HCT116 (cell line): ENCODE data around the gene INTU. TPM values are rescaled to one million over a fixed set of nuclear protein-coding genes. Genes with fewer than 3 reads are reported as not detected.

Source experiments
- ATAC-seq: fragments of 200-7000 bp; cut with Tn5 transposase; 2 replicates; pipeline ENCODE4 v1.9.1; 2020; ENCODE audit warnings: mild to moderate bottlenecking, moderate library complexity
- BruUV-seq: library from RNA; stranded (reverse); fragments of 400-500 nt; replicated peaks from 2 replicates; lab custom pipeline; 2021; lab: Mats Ljungman, UMichigan
- CTCF ChIA-PET: fragments of 300-600 bp; sonication (Branson Sonifier 250); formaldehyde crosslinking; loops from one replicate; lab custom pipeline; 2021; ENCODE audit warnings: antibody characterized with exemption; lab: Charles Lee
- POLR2A ChIA-PET: fragments of 300-600, 350-600 bp; sonication (Branson Sonifier 250); formaldehyde crosslinking; loops from one replicate; lab custom pipeline; 2021; ENCODE audit warnings: antibody characterized with exemption; lab: Charles Lee
- RAD21 ChIA-PET, 2 experiments: fragments of 300-600 bp; sonication (Branson Sonifier 250); formaldehyde crosslinking; loops; one replicate each; lab custom pipeline; 2023; ENCODE audit warnings: low total read pairs in 2 of 2; ENCODE audit not compliant: uncharacterized antibody in 2 of 2, unreplicated experiment in 2 of 2, low non-redundant PET in 1 of 2; lab: Charles Lee
- DNase-seq: peaks from one replicate; pipeline ENCODE4 v3.0.0-alpha.2; 2010; ENCODE audit warnings: low read depth, low spot score
- H2AFZ ChIP-seq: fragments of 200-600 bp; shearing (Covaris generic), sonication (generic); 2 replicates; pipeline ENCODE4 v1.6.1; 2017; ENCODE audit warnings: low read depth, mixed run types, mixed read lengths, antibody characterized with exemption, low read length; ENCODE audit not compliant: poor library complexity, severe bottlenecking
- H3K27ac ChIP-seq: 2 replicates; pipeline ENCODE4 v1.5.1; 2012; ENCODE audit warnings: low read depth, low read length
- H3K27me3 ChIP-seq: fragments of 200-600 bp; sonication (generic); 2 replicates; pipeline ENCODE4 v1.6.1; 2016; ENCODE audit warnings: mixed run types, low read length, mixed read lengths; ENCODE audit not compliant: insufficient read depth
- H3K36me3 ChIP-seq, 2 experiments: fragments of 200-500 bp in 1 of 2; fragments of 200-600 bp in 1 of 2; sonication (Bioruptor generic) in 1 of 2; sonication (generic) in 1 of 2; 2 replicates each; pipeline versions ENCODE4 v1.5.1 to v1.6.1; 2014 to 2016; ENCODE audit warnings: low read length in 2 of 2, inconsistent platforms in 1 of 2, mixed read lengths in 1 of 2, mixed run types in 1 of 2; ENCODE audit not compliant: insufficient read depth in 2 of 2, control insufficient read depth in 1 of 2
- H3K4me1 ChIP-seq, 2 experiments: fragments of 200-600 bp in 1 of 2; sonication (generic) in 1 of 2; 2 replicates each; pipeline versions ENCODE4 v1.5.1 to v1.6.1; 2012 to 2017; ENCODE audit warnings: low read length in 2 of 2, inconsistent platforms in 1 of 2, mild to moderate bottlenecking in 1 of 2, mixed read lengths in 1 of 2, mixed run types in 1 of 2, moderate library complexity in 1 of 2; ENCODE audit not compliant: insufficient read depth in 2 of 2, control insufficient read depth in 1 of 2
- H3K4me2 ChIP-seq: fragments of 200-600 bp; sonication (generic); 2 replicates; pipeline ENCODE4 v1.6.1; 2017; ENCODE audit warnings: mixed run types, low read length, mixed read lengths
- H3K4me3 ChIP-seq, 2 experiments: fragments of 200-600 bp in 1 of 2; sonication (generic) in 1 of 2; replicated peaks in 1 of 2; 2 replicates each; pipeline ENCODE4 v1.5.1; 2011 to 2016; ENCODE audit warnings: low read length in 2 of 2, control low read depth in 1 of 2, low read depth in 1 of 2, mild to moderate bottlenecking in 1 of 2, mixed read lengths in 1 of 2, mixed run types in 1 of 2
- H3K79me2 ChIP-seq: fragments of 200-600 bp; sonication (generic); 2 replicates; pipeline ENCODE4 v1.6.1; 2017; ENCODE audit warnings: mild to moderate bottlenecking, mixed run types, low read length, moderate library complexity, mixed read lengths; ENCODE audit not compliant: insufficient read depth
- H3K9ac ChIP-seq: fragments of 200-600 bp; sonication (generic); 2 replicates; pipeline ENCODE4 v1.6.1; 2016; ENCODE audit warnings: low read length, mixed read lengths
- H3K9me2 ChIP-seq: fragments of 200-600 bp; sonication (generic), shearing (Covaris generic); 2 replicates; pipeline ENCODE4 v1.6.1; 2017; ENCODE audit warnings: mixed run types, mild to moderate bottlenecking, moderate library complexity; ENCODE audit not compliant: insufficient read depth
- H3K9me3 ChIP-seq, 2 experiments: fragments of 200-500 bp in 1 of 2; fragments of 200-600 bp in 1 of 2; sonication (Bioruptor generic) in 1 of 2; sonication (generic) in 1 of 2; 2 replicates each; pipeline ENCODE4 v1.6.1; 2014 to 2017; ENCODE audit warnings: low read length in 2 of 2, mixed read lengths in 2 of 2, inconsistent platforms in 1 of 2, low read depth in 1 of 2, mild to moderate bottlenecking in 1 of 2, mixed run types in 1 of 2, moderate library complexity in 1 of 2; ENCODE audit not compliant: control insufficient read depth in 1 of 2, insufficient read depth in 1 of 2
- H4K20me1 ChIP-seq: fragments of 200-600 bp; sonication (generic), shearing (Covaris generic); 2 replicates; pipeline ENCODE4 v1.6.1; 2017; ENCODE audit warnings: mixed run types, mild to moderate bottlenecking, moderate library complexity; ENCODE audit not compliant: insufficient read depth
- CEBPB ChIP-seq: IDR thresholded peaks from 2 replicates; pipeline ENCODE4 v1.6.1; 2012; ENCODE audit warnings: low read depth
- ELF1 ChIP-seq: IDR thresholded peaks from 2 replicates; pipeline ENCODE4 v1.6.1; 2012; ENCODE audit warnings: low read depth, borderline replicate concordance
- JUND ChIP-seq: IDR thresholded peaks from 2 replicates; pipeline ENCODE4 v1.6.1; 2012
- TCF7L2 ChIP-seq: IDR thresholded peaks from 2 replicates; pipeline ENCODE4 v1.7.0; 2011; ENCODE audit warnings: borderline replicate concordance, inconsistent platforms; ENCODE audit not compliant: insufficient read depth, insufficient read length; ENCODE audit errors: extremely low read depth
- ZNF274 ChIP-seq: fragments of 200-500 bp; sonication (Bioruptor generic); IDR thresholded peaks from 2 replicates; pipeline ENCODE4 v1.6.1; 2014; ENCODE audit warnings: mild to moderate bottlenecking, low read depth, low read length, inconsistent platforms
- intact Hi-C: fragments of 100-400 bp; cut with micrococcal nuclease; formaldehyde crosslinking; loops from 2 replicates; pipeline ENCODE4 v1.10.0; 2022
- total RNA-seq: library from RNA; stranded (reverse); gene quantifications from one replicate; pipeline ENCODE4 v1.2.1, GENCODE V29; 2021; ENCODE audit not compliant: unreplicated experiment
- TF ChIP-seq, protein P1 (sequence below): IDR thresholded peaks from 2 replicates; pipeline ENCODE4 v1.6.1; 2011; ENCODE audit warnings: mild to moderate bottlenecking, low read length, moderate library complexity; ENCODE audit not compliant: insufficient replicate concordance; ENCODE audit errors: extremely low read depth
- TF ChIP-seq, protein P2 (sequence below): IDR thresholded peaks from 2 replicates; pipeline ENCODE4 v1.6.1; 2012; ENCODE audit warnings: low read depth

The INTU gene
- total RNA-seq, 1 experiment from 2014 or later: 12.0 TPM

DNA sequence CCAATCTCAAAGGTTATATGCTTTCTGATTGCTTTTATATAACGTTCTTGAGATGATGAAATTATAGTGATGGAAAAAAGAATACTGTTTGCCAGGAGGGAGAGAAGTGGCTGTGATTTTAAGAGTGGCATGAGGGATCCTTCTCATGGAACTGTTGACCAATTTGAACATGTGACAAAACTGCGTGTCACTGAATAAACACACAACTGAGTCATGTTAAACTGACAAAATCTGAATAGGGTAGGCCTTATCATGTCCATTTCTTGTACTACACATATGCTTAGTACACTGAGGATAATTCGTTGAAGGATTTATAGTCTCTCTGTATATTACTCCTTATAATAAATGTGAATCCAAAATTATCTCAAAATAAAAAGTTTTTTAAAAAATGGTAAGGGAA is 127.1 kb downstream of the INTU start:
- Histone ChIP-seq H3K27ac (no peak overlapping the region), H3K79me2 (no peaks in the 10 kb centered on the region), H3K9me3 (no peaks in the 10 kb centered on the region), H3K4me3 (no peak overlapping the region), H4K20me1 (no peaks in the 10 kb centered on the region), H3K9me2 (no peaks in the 10 kb centered on the region), H2AFZ (no peak overlapping the region), H3K27me3 (no peaks in the 10 kb centered on the region), H3K4me2 (no peak overlapping the region), H3K9ac (no peak overlapping the region), H3K36me3 (no peaks in the 10 kb centered on the region), H3K4me1 (no peaks in the 10 kb centered on the region)
- ChIA-PET RAD21 (no interaction called here), POLR2A (no interaction called here), CTCF (no interaction called here)
- DNase-seq (no peak), ATAC-seq (no peak)
- intact Hi-C loops: no loop called here
- BruUV-seq: no TSS peak
- no peak for TF ChIP-seq ZNF274
- 0 out of 2 replicates have a peak, but pooled peaks have one; percentile 17 for TF ChIP-seq JUND
- TF ChIP-seq, protein P1, sequence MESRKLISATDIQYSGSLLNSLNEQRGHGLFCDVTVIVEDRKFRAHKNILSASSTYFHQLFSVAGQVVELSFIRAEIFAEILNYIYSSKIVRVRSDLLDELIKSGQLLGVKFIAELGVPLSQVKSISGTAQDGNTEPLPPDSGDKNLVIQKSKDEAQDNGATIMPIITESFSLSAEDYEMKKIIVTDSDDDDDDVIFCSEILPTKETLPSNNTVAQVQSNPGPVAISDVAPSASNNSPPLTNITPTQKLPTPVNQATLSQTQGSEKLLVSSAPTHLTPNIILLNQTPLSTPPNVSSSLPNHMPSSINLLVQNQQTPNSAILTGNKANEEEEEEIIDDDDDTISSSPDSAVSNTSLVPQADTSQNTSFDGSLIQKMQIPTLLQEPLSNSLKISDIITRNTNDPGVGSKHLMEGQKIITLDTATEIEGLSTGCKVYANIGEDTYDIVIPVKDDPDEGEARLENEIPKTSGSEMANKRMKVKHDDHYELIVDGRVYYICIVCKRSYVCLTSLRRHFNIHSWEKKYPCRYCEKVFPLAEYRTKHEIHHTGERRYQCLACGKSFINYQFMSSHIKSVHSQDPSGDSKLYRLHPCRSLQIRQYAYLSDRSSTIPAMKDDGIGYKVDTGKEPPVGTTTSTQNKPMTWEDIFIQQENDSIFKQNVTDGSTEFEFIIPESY: no peak
- no peak for TF ChIP-seq ELF1
- no peak for TF ChIP-seq TCF7L2
- TF ChIP-seq, protein P2, sequence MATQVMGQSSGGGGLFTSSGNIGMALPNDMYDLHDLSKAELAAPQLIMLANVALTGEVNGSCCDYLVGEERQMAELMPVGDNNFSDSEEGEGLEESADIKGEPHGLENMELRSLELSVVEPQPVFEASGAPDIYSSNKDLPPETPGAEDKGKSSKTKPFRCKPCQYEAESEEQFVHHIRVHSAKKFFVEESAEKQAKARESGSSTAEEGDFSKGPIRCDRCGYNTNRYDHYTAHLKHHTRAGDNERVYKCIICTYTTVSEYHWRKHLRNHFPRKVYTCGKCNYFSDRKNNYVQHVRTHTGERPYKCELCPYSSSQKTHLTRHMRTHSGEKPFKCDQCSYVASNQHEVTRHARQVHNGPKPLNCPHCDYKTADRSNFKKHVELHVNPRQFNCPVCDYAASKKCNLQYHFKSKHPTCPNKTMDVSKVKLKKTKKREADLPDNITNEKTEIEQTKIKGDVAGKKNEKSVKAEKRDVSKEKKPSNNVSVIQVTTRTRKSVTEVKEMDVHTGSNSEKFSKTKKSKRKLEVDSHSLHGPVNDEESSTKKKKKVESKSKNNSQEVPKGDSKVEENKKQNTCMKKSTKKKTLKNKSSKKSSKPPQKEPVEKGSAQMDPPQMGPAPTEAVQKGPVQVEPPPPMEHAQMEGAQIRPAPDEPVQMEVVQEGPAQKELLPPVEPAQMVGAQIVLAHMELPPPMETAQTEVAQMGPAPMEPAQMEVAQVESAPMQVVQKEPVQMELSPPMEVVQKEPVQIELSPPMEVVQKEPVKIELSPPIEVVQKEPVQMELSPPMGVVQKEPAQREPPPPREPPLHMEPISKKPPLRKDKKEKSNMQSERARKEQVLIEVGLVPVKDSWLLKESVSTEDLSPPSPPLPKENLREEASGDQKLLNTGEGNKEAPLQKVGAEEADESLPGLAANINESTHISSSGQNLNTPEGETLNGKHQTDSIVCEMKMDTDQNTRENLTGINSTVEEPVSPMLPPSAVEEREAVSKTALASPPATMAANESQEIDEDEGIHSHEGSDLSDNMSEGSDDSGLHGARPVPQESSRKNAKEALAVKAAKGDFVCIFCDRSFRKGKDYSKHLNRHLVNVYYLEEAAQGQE: no peak
- no peak for TF ChIP-seq CEBPB
